ENCODE results near the gene PNPLA7. TPM values are rescaled to one million over a fixed set of nuclear protein-coding genes. Genes with fewer than 3 reads are reported as not detected.

PNPLA7 gene
- total and polyA plus RNA-seq, 2 of the 8 experiments (the other 6 are each of a cell fraction or from before 2014, with no cell fraction given): 0.35 to 0.47 TPM

DNA sequence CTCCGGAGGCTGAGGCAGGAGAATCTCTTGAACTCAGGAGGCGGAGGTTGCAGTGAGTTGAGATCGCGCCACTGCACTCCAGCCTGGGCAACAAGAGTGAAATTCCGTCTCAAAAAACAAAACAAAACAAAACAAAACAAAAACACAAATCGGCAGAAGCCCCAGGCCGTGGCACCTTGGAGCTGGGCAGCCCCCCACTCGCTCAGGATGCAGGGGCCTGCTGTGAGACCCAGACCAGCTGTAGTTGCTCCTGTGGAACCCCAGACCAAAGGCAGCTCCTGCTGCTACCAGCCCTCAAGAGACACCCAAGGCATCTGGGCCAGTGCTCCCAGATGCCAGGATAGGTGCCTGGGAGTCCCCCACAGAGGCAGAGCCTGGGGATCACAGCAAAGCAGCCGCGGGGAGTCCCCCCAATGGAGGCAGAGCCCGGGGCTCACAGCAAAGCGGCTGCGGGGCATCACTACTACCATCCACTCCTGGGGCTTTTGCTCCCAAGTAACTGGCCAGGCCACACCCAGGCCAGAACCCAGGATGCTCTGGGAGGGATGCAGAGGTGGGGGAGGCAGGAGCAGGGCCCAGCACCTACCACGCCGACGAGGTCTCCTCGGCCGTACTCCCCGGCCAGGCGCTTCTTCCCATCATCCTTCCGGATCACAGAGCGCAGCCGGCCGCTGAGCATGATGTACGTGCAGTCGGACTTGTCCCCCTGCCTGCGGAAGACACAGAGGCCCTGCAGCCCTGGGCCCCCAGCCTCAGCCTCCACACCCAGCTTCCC, 53.4 kb downstream of the PNPLA7 start (continued):
- TF ChIP-seq, protein P1, sequence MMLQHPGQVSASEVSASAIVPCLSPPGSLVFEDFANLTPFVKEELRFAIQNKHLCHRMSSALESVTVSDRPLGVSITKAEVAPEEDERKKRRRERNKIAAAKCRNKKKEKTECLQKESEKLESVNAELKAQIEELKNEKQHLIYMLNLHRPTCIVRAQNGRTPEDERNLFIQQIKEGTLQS (IDR thresholded peaks at IDR 0.05; ENCODE audit: insufficient read depth, low read depth, low read length): no peak
- TF ChIP-seq CHD1 (IDR thresholded peaks at IDR 0.05; ENCODE audit: low read depth, low read length) (no peak), SRF (IDR thresholded peaks at IDR 0.05; ENCODE audit: low read depth, low read length) (no peak), EZH2 (IDR thresholded peaks at IDR 0.05; ENCODE audit: low read depth, low read length, severe bottlenecking) (no peak), HDAC6 (IDR thresholded peaks at IDR 0.05; ENCODE audit: low read depth, low read length) (no peak), SP4 (IDR thresholded peaks at IDR 0.05; ENCODE audit: low read length) (no peak), CREB1 (IDR thresholded peaks at IDR 0.05) (no peak), RFX5 (IDR thresholded peaks at IDR 0.05; ENCODE audit: borderline replicate concordance, low read depth, low read length) (no peak), RXRA (IDR thresholded peaks at IDR 0.05; ENCODE audit: insufficient read depth, low read depth, low read length) (no peak)
- TF ChIP-seq, protein P2, sequence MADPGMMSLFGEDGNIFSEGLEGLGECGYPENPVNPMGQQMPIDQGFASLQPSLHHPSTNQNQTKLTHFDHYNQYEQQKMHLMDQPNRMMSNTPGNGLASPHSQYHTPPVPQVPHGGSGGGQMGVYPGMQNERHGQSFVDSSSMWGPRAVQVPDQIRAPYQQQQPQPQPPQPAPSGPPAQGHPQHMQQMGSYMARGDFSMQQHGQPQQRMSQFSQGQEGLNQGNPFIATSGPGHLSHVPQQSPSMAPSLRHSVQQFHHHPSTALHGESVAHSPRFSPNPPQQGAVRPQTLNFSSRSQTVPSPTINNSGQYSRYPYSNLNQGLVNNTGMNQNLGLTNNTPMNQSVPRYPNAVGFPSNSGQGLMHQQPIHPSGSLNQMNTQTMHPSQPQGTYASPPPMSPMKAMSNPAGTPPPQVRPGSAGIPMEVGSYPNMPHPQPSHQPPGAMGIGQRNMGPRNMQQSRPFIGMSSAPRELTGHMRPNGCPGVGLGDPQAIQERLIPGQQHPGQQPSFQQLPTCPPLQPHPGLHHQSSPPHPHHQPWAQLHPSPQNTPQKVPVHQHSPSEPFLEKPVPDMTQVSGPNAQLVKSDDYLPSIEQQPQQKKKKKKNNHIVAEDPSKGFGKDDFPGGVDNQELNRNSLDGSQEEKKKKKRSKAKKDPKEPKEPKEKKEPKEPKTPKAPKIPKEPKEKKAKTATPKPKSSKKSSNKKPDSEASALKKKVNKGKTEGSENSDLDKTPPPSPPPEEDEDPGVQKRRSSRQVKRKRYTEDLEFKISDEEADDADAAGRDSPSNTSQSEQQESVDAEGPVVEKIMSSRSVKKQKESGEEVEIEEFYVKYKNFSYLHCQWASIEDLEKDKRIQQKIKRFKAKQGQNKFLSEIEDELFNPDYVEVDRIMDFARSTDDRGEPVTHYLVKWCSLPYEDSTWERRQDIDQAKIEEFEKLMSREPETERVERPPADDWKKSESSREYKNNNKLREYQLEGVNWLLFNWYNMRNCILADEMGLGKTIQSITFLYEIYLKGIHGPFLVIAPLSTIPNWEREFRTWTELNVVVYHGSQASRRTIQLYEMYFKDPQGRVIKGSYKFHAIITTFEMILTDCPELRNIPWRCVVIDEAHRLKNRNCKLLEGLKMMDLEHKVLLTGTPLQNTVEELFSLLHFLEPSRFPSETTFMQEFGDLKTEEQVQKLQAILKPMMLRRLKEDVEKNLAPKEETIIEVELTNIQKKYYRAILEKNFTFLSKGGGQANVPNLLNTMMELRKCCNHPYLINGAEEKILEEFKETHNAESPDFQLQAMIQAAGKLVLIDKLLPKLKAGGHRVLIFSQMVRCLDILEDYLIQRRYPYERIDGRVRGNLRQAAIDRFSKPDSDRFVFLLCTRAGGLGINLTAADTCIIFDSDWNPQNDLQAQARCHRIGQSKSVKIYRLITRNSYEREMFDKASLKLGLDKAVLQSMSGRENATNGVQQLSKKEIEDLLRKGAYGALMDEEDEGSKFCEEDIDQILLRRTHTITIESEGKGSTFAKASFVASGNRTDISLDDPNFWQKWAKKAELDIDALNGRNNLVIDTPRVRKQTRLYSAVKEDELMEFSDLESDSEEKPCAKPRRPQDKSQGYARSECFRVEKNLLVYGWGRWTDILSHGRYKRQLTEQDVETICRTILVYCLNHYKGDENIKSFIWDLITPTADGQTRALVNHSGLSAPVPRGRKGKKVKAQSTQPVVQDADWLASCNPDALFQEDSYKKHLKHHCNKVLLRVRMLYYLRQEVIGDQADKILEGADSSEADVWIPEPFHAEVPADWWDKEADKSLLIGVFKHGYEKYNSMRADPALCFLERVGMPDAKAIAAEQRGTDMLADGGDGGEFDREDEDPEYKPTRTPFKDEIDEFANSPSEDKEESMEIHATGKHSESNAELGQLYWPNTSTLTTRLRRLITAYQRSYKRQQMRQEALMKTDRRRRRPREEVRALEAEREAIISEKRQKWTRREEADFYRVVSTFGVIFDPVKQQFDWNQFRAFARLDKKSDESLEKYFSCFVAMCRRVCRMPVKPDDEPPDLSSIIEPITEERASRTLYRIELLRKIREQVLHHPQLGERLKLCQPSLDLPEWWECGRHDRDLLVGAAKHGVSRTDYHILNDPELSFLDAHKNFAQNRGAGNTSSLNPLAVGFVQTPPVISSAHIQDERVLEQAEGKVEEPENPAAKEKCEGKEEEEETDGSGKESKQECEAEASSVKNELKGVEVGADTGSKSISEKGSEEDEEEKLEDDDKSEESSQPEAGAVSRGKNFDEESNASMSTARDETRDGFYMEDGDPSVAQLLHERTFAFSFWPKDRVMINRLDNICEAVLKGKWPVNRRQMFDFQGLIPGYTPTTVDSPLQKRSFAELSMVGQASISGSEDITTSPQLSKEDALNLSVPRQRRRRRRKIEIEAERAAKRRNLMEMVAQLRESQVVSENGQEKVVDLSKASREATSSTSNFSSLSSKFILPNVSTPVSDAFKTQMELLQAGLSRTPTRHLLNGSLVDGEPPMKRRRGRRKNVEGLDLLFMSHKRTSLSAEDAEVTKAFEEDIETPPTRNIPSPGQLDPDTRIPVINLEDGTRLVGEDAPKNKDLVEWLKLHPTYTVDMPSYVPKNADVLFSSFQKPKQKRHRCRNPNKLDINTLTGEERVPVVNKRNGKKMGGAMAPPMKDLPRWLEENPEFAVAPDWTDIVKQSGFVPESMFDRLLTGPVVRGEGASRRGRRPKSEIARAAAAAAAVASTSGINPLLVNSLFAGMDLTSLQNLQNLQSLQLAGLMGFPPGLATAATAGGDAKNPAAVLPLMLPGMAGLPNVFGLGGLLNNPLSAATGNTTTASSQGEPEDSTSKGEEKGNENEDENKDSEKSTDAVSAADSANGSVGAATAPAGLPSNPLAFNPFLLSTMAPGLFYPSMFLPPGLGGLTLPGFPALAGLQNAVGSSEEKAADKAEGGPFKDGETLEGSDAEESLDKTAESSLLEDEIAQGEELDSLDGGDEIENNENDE (IDR thresholded peaks at IDR 0.05; ENCODE audit: insufficient replicate concordance, low read length): no peak

All from H1 (cell line).